MM.1S (cell line): ENCODE data around the gene IL17RD.

Experiments used
- DNase-seq: peaks from one replicate; pipeline ENCODE4 v3.0.0-alpha.2; 2015
- H2AFZ ChIP-seq: fragments of 300-600 bp; sonication (generic); 2 replicates; pipeline ENCODE4 v1.6.0; 2016; ENCODE audit warnings: antibody characterized with exemption, low read length
- H3F3A ChIP-seq: fragments of 300-600 bp; sonication (generic); 2 replicates; pipeline ENCODE4 v1.6.1; 2016; ENCODE audit warnings: mild to moderate bottlenecking, antibody characterized with exemption, low read length, moderate library complexity, mixed read lengths; ENCODE audit not compliant: insufficient read depth
- H3K27ac ChIP-seq: fragments of 300-600 bp; sonication (generic); 2 replicates; pipeline ENCODE4 v1.5.1; 2016; ENCODE audit warnings: mild to moderate bottlenecking, low read length
- H3K27me3 ChIP-seq: fragments of 300-600 bp; sonication (generic); replicated peaks from 2 replicates; pipeline ENCODE4 v1.6.0; 2016; ENCODE audit warnings: low read length; ENCODE audit not compliant: insufficient read depth
- H3K36me3 ChIP-seq: fragments of 300-600 bp; sonication (generic); replicated peaks from 2 replicates; pipeline ENCODE4 v1.6.1; 2016; ENCODE audit warnings: mild to moderate bottlenecking, low read length, mixed read lengths; ENCODE audit not compliant: insufficient read depth
- H3K4me1 ChIP-seq: fragments of 300-600 bp; sonication (generic); 2 replicates; pipeline ENCODE4 v1.6.1; 2016; ENCODE audit warnings: low read length, mixed read lengths
- H3K4me2 ChIP-seq: fragments of 300-600 bp; sonication (generic); 2 replicates; pipeline ENCODE4 v1.6.0; 2016; ENCODE audit warnings: low read depth, low read length
- H3K4me3 ChIP-seq: fragments of 300-600 bp; sonication (generic); 2 replicates; pipeline ENCODE4 v1.5.1; 2016; ENCODE audit warnings: low read length, mixed read lengths
- H3K79me2 ChIP-seq: fragments of 300-600 bp; sonication (generic); 2 replicates; pipeline ENCODE4 v1.6.1; 2016; ENCODE audit warnings: mixed run types, low read length, mixed read lengths
- H3K9ac ChIP-seq: fragments of 300-600 bp; sonication (generic); 2 replicates; pipeline ENCODE4 v1.6.1; 2016; ENCODE audit warnings: low read length, mixed read lengths
- H3K9me2 ChIP-seq: fragments of 300-600 bp; sonication (generic); replicated peaks from 2 replicates; pipeline ENCODE4 v1.6.1; 2016; ENCODE audit warnings: mild to moderate bottlenecking, low read length, mixed read lengths; ENCODE audit not compliant: insufficient read depth
- H3K9me3 ChIP-seq: fragments of 300-600 bp; sonication (generic); replicated peaks from 2 replicates; pipeline ENCODE4 v1.6.1; 2016; ENCODE audit warnings: mild to moderate bottlenecking, low read length, mixed read lengths; ENCODE audit not compliant: insufficient read depth
- H4K20me1 ChIP-seq: fragments of 300-600 bp; sonication (generic); 2 replicates; pipeline ENCODE4 v1.6.1; 2016; ENCODE audit warnings: mild to moderate bottlenecking, low read length, moderate library complexity, mixed read lengths; ENCODE audit not compliant: insufficient read depth
- CTCF ChIP-seq: fragments of 300-600 bp; sonication (generic); IDR thresholded peaks from 2 replicates; pipeline ENCODE4 v1.5.1; 2016; ENCODE audit warnings: antibody characterized with exemption, low read length, mixed read lengths
- EZH2 ChIP-seq: fragments of 300-600 bp; sonication (generic); optimal IDR thresholded peaks from 2 replicates; pipeline ENCODE3; 2017; ENCODE audit warnings: low read depth, mild to moderate bottlenecking, antibody characterized with exemption, low read length, mixed read lengths
- EZH2phosphoT487 ChIP-seq: fragments of 300-600 bp; sonication (generic); IDR thresholded peaks from 2 replicates; pipeline ENCODE4 v1.6.1; 2018; ENCODE audit warnings: antibody characterized with exemption, low read length

The IL17RD gene

GRCh38 chr3:57127891-57128518 lies 37.1 kb downstream of the IL17RD start:
- Histone ChIP-seq H3F3A (no peaks in the 10 kb centered on the region), H3K79me2 (no peaks in the 10 kb centered on the region), H3K4me3 (no peak overlapping the region), H3K9me2 (no peaks in the 10 kb centered on the region), H4K20me1 (no peaks in the 10 kb centered on the region), H2AFZ (no peak overlapping the region), H3K9me3 (no peaks in the 10 kb centered on the region), H3K9ac (no peak overlapping the region), H3K27me3 (no peaks in the 10 kb centered on the region), H3K36me3 (no peaks in the 10 kb centered on the region), H3K4me2 (no peak overlapping the region), H3K4me1 (no peaks in the 10 kb centered on the region), H3K27ac (no peak overlapping the region)
- DNase-seq, result no peak
- no peak for TF ChIP-seq EZH2phosphoT487
- no peak for TF ChIP-seq CTCF
- TF ChIP-seq EZH2, result no peak

DNA sequence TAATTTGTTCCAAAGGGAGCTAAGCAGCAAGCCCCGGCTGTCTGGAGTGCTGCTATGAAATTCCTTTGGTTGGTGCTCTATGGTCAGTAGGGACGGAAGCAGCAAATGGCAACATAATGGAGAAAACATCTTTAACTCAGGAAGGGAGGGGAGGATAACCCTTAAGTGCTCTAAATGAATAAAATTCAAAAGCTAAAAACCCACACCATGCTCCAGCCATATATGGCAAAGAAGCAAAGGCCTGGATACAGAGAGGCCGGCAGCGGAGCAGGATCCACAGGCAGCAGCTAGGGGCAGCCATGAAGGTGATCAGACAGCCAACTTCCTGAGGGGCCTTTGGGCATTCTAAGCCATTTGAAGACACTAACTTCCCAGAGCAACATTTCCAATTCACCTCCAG lies 38.9 kb downstream of the IL17RD start:
- no peaks in the 10 kb centered on the region for H4K20me1 ChIP-seq
- no peaks in the 10 kb centered on the region for H3K79me2 ChIP-seq
- no peaks in the 10 kb centered on the region for H3K4me1 ChIP-seq
- no peak overlapping the region for H3K4me3 ChIP-seq
- H3K9me3 ChIP-seq, result no peaks in the 10 kb centered on the region
- no peak for DNase-seq
- no peak overlapping the region for H2AFZ ChIP-seq
- H3K27ac ChIP-seq, result no peak overlapping the region
- no peak overlapping the region for H3K9ac ChIP-seq
- no peaks in the 10 kb centered on the region for H3K9me2 ChIP-seq
- TF ChIP-seq EZH2, result no peak
- TF ChIP-seq EZH2phosphoT487, result no peak
- no peak for TF ChIP-seq CTCF
- no peaks in the 10 kb centered on the region for H3K36me3 ChIP-seq
- H3K27me3 ChIP-seq, result no peaks in the 10 kb centered on the region
- no peak overlapping the region for H3K4me2 ChIP-seq
- no peaks in the 10 kb centered on the region for H3F3A ChIP-seq

- H3K9ac ChIP-seq, result no peak overlapping the region
- no peaks in the 10 kb centered on the region for H3K9me2 ChIP-seq
- H3K36me3 ChIP-seq, result no peaks in the 10 kb centered on the region
- no peaks in the 10 kb centered on the region for H3K9me3 ChIP-seq
- H3K4me1 ChIP-seq, result no peaks in the 10 kb centered on the region
- no peaks in the 10 kb centered on the region for H3K27me3 ChIP-seq
- no peak overlapping the region for H3K4me3 ChIP-seq
- no peaks in the 10 kb centered on the region for H3K79me2 ChIP-seq
- H3F3A ChIP-seq, result no peaks in the 10 kb centered on the region
- no peak for DNase-seq
- H3K4me2 ChIP-seq, result no peak overlapping the region
- no peak overlapping the region for H2AFZ ChIP-seq
- no peak for TF ChIP-seq EZH2
- no peak for TF ChIP-seq EZH2phosphoT487
- TF ChIP-seq CTCF, result no peak
- no peak overlapping the region for H3K27ac ChIP-seq
- no peaks in the 10 kb centered on the region for H4K20me1 ChIP-seq
Measured at GRCh38 chr3:57120451-57121174, 44.5 kb downstream of the IL17RD start.
